Nucleus accumbens (tissue), 56 donors: Measurements from ENCODE around the gene EFCAB11.
A peak's percentile ranks its signal among the peaks of the same experiment; 100 is the strongest.

Experiments used
- DNase-seq, 56 donors: peaks; one replicate each; lab custom pipeline; 2025; lab: John Stamatoyannopoulos, UW

Gene EFCAB11

GRCh38 chr14:89954070-89955021, at the start of gene EFCAB11:
EFCAB11 (minus strand) TSS chr14:89954730; CDS start chr14:89954660, 70 bp downstream.
- peak; percentile 76 to 99 (median 96) for DNase-seq

- peak in 9 of 56 donors; percentile 4 to 45 (median 16) for DNase-seq
These were observed 49.2 kb upstream of the EFCAB11 start for GRCh38 chr14:90003526-90004307.

DNA sequence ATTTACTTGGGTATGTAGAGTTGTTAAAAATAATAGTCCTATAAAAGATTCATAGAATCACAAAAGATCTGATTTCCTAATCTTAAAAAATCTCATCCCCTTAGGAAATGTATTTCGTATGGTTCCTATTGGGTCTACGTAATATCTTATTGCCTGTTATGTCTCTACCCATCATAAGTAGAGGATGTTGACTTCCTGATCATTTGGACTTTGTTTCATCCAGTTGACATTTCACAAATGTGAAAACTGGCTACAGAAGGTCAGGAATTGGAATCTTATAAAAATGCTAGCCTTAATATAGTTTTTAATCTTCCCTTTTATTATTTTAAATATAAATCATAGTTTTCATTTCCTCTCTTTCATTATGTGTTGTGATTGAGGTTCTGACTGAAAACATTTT, 46.4 kb upstream of the EFCAB11 start:
- no peak for DNase-seq

- DNase-seq: no peak
These were observed 42.4 kb upstream of the EFCAB11 start for GRCh38 chr14:89996963-89997362.

GRCh38 chr14:89992273-89992672, 37.7 kb upstream of the EFCAB11 start:
- DNase-seq: no peak

DNA sequence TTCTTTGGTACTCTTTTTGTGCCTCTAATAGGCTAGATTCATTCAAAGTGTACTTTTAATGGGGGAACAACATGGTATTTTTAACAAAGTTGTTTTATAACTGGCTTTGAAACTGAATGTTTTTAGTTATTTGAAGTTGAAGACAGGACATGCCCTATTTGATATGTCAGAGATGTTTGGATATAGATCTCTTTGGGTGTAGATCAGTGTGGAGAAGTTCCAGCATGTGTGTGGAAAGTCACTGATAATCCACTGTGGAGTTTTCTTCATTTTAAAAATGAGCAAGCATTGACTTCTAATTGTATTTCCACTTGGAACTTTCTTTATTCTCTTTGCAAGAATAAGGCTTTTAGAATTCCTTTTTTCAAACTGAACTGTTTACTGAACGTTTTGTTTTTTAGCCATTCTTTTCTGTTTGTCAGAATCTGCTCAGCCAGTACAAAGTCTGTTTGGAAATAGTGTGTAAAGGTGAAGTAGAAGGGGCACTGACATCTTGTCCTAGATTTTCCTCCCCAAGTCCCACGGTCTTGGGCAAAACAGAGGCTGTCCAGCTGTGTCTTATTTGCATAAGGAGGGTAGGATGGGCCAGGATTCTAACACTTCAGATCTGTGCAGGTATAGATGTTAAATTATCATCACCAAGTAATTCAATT, 36.2 kb upstream of the EFCAB11 start:
- no peak for DNase-seq

DNA sequence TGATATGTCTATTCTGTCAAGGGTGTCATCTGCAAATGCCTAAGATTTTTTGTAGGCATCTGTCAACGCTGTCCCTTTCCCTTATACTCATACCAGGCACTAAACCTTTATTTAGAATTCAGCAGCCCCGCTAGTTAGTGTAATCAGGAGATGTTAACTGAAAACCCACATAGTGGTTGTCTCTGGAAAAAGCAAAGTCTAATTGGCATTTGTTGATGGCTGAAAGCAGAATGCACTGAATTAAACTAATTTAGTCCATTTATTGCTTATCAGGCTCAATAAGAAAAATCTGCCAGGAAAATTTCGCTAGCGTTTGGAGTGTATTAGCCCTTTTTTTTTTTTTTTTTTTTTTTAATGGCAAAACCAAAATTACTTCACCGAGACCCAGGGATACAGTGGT, 35.7 kb upstream of the EFCAB11 start:
- DNase-seq: no peak

DNA sequence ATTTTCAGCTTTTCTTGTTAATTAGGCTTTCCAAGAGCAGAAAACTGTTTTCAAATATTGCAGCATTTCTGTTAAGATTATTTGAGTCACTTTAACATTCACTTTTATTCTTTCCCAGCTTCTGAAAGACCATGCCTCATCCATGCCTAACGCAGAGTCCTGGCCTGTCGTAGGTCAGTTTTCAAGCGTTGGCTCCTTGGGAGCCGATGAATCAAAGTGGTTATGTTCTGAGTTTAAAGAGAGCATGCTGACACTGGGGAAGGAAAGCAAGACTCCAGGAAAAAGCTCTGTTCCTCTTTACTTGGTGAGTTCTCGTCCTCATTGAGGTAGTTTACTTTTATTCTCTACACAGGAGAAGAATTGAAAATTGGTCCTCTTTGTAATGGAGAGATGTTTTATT, 34.3 kb upstream of the EFCAB11 start:
- DNase-seq: no peak

- no peak for DNase-seq
These were observed 32.6 kb upstream of the EFCAB11 start for GRCh38 chr14:89987161-89987475.

DNA sequence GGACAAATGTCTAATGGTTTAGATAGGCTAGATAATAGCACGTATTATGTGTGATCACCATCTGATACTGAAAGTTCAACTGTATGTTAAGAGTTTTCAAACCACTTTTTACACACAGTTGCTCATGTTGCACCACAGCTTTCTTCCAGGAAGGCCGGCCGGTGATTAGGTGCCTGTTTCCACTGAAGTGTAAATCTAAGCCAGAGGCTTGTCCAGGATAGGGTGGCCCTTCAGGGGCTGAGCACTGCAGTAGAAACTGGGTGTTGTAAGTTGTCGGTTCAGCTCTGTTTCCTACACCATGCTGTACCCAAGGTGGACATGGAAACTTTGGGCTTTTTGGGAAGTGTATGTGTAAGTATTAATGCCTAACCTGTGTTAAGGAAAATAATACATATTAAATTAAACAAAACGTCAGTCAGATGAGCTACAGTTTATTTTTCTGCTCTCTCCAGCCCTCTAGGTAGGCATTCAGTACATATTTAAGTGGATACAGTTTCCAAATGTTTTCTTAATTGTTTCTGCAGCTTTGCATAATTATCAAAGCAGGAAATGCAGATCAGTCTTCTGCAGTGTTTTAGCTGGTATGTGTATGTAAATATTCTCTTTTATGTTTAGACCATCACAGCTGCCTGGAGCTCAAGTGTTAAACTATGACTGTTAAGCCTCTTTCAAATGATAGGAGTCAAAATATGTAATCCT, 32.1 kb upstream of the EFCAB11 start:
- DNase-seq: no peak

GRCh38 chr14:89983375-89983774, 28.8 kb upstream of the EFCAB11 start:
- DNase-seq: no peak

- DNase-seq: no peak
These were observed 24.1 kb upstream of the EFCAB11 start for GRCh38 chr14:89978656-89979055.

DNA sequence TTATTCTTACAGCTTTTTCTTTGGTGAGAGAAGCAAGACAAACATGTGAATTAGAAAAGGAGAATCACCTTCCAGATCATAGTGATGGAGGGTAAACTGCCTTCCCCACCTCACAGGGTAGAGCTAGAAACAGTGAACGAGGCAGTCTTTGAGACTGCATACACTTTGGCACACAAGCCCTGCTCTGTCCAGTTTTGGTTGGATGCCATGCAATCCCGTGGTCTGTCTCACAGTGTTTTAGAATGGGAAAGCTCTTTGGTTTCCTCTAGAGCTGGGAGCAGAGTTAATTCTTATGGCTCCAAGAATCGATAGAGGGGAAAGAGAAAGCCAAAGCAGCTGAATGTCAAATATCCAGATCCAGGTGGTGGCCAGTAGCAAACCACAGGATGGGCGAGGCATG, 23.1 kb upstream of the EFCAB11 start:
- DNase-seq: peak in 46 of 56 donors; percentile 3 to 79 (median 42)

GRCh38 chr14:89973234-89973823, 18.8 kb upstream of the EFCAB11 start:
- DNase-seq: peak in 52 of 56 donors; percentile 3 to 89 (median 58)

DNA sequence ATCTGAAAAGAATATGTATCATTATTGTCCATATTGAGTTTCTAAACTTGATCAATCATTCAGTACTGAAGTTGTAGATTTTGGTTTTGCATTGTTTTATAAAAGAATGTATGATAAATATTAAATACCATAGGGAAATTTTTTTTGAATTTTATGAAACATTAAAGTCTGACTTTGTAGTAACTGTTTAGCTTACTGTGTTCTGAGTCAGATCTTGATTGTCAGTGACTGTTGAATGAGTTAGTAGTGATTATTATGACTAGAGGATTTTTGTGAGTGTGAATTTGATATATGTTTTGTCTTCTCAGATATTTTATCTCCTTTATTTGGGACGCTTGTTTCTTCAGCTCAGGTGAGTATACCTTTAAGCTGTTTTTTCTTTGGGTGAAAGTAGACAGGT, 11.3 kb upstream of the EFCAB11 start:
- DNase-seq: no peak

- DNase-seq: no peak
These were observed 8.9 kb upstream of the EFCAB11 start for GRCh38 chr14:89963288-89963978.

DNA sequence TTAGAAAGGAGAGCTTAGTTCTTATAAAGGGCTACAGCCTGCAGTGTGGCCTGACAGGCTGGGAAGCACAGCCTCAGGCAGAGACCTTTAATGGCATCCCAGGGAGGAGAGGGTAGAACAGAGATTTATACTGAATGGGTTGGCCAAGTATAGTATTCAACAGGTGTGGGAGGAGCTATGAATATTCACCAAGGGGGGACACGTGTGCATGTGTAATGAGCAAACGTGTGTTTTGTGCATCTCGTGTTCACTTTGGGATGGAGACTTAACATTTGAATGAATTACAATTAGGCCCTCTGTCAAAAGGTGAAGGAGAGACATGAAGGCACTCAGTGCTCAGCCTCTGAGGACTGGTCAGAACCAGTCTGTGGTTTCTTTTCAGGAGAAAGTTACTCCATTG, 6.4 kb upstream of the EFCAB11 start:
- DNase-seq: no peak

- DNase-seq: no peak
These were observed 5.4 kb upstream of the EFCAB11 start for GRCh38 chr14:89959853-89960445.

DNA sequence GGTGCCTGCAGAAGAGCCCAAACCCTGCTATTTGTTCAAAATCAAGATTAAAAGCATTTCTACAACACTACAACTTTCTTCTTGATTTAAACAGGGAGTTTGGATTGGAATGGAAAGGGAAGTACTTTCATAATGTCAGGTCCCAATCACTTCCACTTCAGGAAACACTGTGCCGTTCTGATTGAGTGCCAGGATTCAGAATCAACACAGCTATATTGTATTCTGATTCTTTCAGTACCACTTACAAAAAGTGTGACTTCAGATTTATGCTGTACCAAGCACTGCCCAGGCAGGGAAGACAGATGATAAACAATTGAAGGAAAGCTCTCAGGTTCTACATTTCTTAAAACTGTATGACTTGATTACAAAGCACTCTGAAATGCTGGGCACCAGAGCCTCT, 4.4 kb upstream of the EFCAB11 start:
- DNase-seq: no peak
